ENCODE data around the gene CDV3. TPM values are rescaled to one million over a fixed set of nuclear protein-coding genes. Genes with fewer than 3 reads are reported as not detected.

Gene CDV3
- polyA plus RNA-seq, 1 donor (not counting 4 experiments of a cell fraction or from before 2014, with no cell fraction given) = 150 TPM

DNA sequence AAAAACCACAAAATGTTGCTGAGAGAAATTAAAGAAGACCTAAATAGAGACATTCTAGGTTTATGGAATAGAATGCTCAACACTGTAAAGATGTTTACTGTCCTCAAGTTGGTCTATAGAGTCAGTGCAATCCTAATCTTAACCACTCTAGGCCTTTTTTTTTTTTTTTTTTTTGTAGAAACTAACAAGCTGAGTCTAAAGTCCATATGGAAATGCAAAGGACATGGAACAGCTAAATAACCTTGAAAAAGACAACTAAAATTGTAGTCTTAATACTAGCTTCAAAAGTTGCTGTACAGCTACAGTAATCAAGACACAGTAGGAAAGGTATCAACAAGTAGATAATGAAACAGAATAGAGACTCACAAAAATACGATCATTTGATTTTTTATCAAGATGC is 32.9 kb downstream of the CDV3 start:
- TF ChIP-seq EZH2 (IDR thresholded peaks at IDR 0.05; ENCODE audit: low read length) = no peak
- TF ChIP-seq, protein P1, sequence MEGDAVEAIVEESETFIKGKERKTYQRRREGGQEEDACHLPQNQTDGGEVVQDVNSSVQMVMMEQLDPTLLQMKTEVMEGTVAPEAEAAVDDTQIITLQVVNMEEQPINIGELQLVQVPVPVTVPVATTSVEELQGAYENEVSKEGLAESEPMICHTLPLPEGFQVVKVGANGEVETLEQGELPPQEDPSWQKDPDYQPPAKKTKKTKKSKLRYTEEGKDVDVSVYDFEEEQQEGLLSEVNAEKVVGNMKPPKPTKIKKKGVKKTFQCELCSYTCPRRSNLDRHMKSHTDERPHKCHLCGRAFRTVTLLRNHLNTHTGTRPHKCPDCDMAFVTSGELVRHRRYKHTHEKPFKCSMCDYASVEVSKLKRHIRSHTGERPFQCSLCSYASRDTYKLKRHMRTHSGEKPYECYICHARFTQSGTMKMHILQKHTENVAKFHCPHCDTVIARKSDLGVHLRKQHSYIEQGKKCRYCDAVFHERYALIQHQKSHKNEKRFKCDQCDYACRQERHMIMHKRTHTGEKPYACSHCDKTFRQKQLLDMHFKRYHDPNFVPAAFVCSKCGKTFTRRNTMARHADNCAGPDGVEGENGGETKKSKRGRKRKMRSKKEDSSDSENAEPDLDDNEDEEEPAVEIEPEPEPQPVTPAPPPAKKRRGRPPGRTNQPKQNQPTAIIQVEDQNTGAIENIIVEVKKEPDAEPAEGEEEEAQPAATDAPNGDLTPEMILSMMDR (optimal IDR thresholded peaks at IDR 0.05 in 1 of 3, IDR thresholded peaks at IDR 0.05 in 1 of 3, conservative IDR thresholded peaks at IDR 0.05 in 1 of 3; ENCODE audit: extremely low read depth in 1 of 3, insufficient read depth in 2 of 3, low read length in 3 of 3) = no peak
- H3K27ac ChIP-seq (ENCODE audit: control insufficient read depth, insufficient read depth, low read length) = no peak overlapping the region
- no peaks in the 10 kb centered on the region for H4K20me1 ChIP-seq (ENCODE audit: control insufficient read depth, extremely low read depth, insufficient read depth, low read length)
- H3K79me2 ChIP-seq (ENCODE audit: control insufficient read depth, insufficient read depth, low read length) = no peaks in the 10 kb centered on the region
- dilution Hi-C loops (cut with MboI; ENCODE audit: extremely low pct_ligation_motif_present, low sequenced_read_pairs) = no loop called here
- no peaks in the 10 kb centered on the region for H3K9me1 ChIP-seq (ENCODE audit: control insufficient read depth, extremely low read depth, insufficient read depth, low read length)
- no peaks in the 10 kb centered on the region for H3K4me1 ChIP-seq (ENCODE audit: control insufficient read depth, extremely low read depth, insufficient read depth, low read length)
- FAIRE-seq (no peak), DNase-seq (ENCODE audit: low read depth, low spot score) (no peak)
- no peak overlapping the region for H2AFZ ChIP-seq (ENCODE audit: control insufficient read depth, low read length)
- no peak overlapping the region for H3K4me2 ChIP-seq (ENCODE audit: control insufficient read depth, extremely low read depth, insufficient read depth, low read depth, low read length)
- no peaks in the 10 kb centered on the region for H3K27me3 ChIP-seq (ENCODE audit: control insufficient read depth, extremely low read depth, insufficient read depth, low read length)
- H3K9ac ChIP-seq (ENCODE audit: control insufficient read depth, extremely low read depth, insufficient read depth, low read length) = no peak overlapping the region
- H3K9me3 ChIP-seq (ENCODE audit: control insufficient read depth, low read depth, low read length) = no peaks in the 10 kb centered on the region
- H3K36me3 ChIP-seq (ENCODE audit: control insufficient read depth in 2 of 2, extremely low read depth in 1 of 2, insufficient read depth in 2 of 2, low read length in 2 of 2) = peaks cover 1 to 4% of the 10 kb centered on the region in 2 experiments
- no peak overlapping the region for H3K4me3 ChIP-seq (ENCODE audit: control insufficient read depth in 2 of 3, extremely low read depth in 1 of 3, insufficient read depth in 2 of 3, low read depth in 1 of 3, low read length in 3 of 3)

DNA sequence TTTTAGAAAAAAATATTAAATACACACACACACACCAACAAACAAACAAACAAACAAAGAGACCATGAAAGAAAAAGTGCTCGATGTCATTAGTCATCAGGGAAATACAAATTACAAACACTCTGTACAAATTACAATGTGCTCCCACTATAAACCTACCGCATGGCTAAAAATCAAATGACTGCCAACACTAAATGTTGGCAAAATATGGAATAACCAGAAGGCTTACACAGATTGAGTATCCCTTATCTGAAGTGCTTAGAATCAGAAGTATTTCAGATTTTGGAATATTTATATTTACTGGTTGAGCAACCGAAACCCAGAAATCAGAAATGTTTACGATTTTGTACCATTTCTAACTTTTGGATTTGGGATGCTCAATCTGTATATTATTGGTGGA is 33.4 kb downstream of the CDV3 start:
- Histone ChIP-seq H3K27me3 (ENCODE audit: control insufficient read depth, extremely low read depth, insufficient read depth, low read length) (no peaks in the 10 kb centered on the region), H2AFZ (ENCODE audit: control insufficient read depth, low read length) (no peak overlapping the region), H3K9ac (ENCODE audit: control insufficient read depth, extremely low read depth, insufficient read depth, low read length) (no peak overlapping the region), H3K79me2 (ENCODE audit: control insufficient read depth, insufficient read depth, low read length) (no peaks in the 10 kb centered on the region), H3K9me1 (ENCODE audit: control insufficient read depth, extremely low read depth, insufficient read depth, low read length) (no peaks in the 10 kb centered on the region), H3K4me3 (ENCODE audit: control insufficient read depth in 2 of 3, extremely low read depth in 1 of 3, insufficient read depth in 2 of 3, low read depth in 1 of 3, low read length in 3 of 3) (no peak overlapping the region), H3K9me3 (ENCODE audit: control insufficient read depth, low read depth, low read length) (no peaks in the 10 kb centered on the region), H4K20me1 (ENCODE audit: control insufficient read depth, extremely low read depth, insufficient read depth, low read length) (no peaks in the 10 kb centered on the region), H3K27ac (ENCODE audit: control insufficient read depth, insufficient read depth, low read length) (no peak overlapping the region), H3K4me1 (ENCODE audit: control insufficient read depth, extremely low read depth, insufficient read depth, low read length) (no peaks in the 10 kb centered on the region), H3K4me2 (ENCODE audit: control insufficient read depth, extremely low read depth, insufficient read depth, low read depth, low read length) (no peak overlapping the region), H3K36me3 (ENCODE audit: control insufficient read depth in 2 of 2, extremely low read depth in 1 of 2, insufficient read depth in 2 of 2, low read length in 2 of 2) (peaks cover 1 to 4% of the 10 kb centered on the region in 2 experiments)
- no peak for TF ChIP-seq EZH2 (IDR thresholded peaks at IDR 0.05; ENCODE audit: low read length)
- TF ChIP-seq, protein P1 (optimal IDR thresholded peaks at IDR 0.05 in 1 of 3, IDR thresholded peaks at IDR 0.05 in 1 of 3, conservative IDR thresholded peaks at IDR 0.05 in 1 of 3; ENCODE audit: extremely low read depth in 1 of 3, insufficient read depth in 2 of 3, low read length in 3 of 3) = no peak
- DNase-seq (ENCODE audit: low read depth, low spot score) (no peak), FAIRE-seq (no peak)
- dilution Hi-C loops (cut with MboI; ENCODE audit: extremely low pct_ligation_motif_present, low sequenced_read_pairs) = no loop called here

Data from keratinocyte (primary cell).